Measurements from ENCODE around the gene SEBOX.

The SEBOX gene

GRCh38 chr17:28348979-28349378 lies 16.0 kb downstream of the SEBOX start:
- Histone ChIP-seq H3K4me2 (ENCODE audit: low read length) (no peak overlapping the region), H3K9me2 (ENCODE audit: low read depth, low read length) (no peaks in the 10 kb centered on the region), H3K27ac (ENCODE audit: low read depth, low read length, poor library complexity, severe bottlenecking) (no peak overlapping the region), H3K27me3 (ENCODE audit: insufficient read depth, low read length) (no peaks in the 10 kb centered on the region), H4K20me1 (ENCODE audit: insufficient read depth, low read length) (no peaks in the 10 kb centered on the region), H3F3A (ENCODE audit: insufficient read depth, low read length) (no peaks in the 10 kb centered on the region), H3K36me3 (ENCODE audit: insufficient read depth, low read length) (peaks cover 97% of the 10 kb centered on the region), H3K4me3 (ENCODE audit: low read depth, low read length, poor library complexity, severe bottlenecking) (no peak overlapping the region), H3K9me3 (ENCODE audit: low read length) (no peaks in the 10 kb centered on the region), H3K79me2 (ENCODE audit: insufficient read depth, low read length) (no peaks in the 10 kb centered on the region), H3K9ac (ENCODE audit: low read length) (no peak overlapping the region), H2AFZ (ENCODE audit: low read length) (no peak overlapping the region), H3K4me1 (ENCODE audit: insufficient read depth, low read length, severe bottlenecking) (peaks cover 6% of the 10 kb centered on the region)
- no peak for TF ChIP-seq CTCF (IDR thresholded peaks at IDR 0.05; ENCODE audit: low read length)

GRCh38 chr17:28347261-28347891 lies 17.6 kb downstream of the SEBOX start:
- H3K79me2 ChIP-seq (ENCODE audit: insufficient read depth, low read length) = no peaks in the 10 kb centered on the region
- H3K4me3 ChIP-seq (ENCODE audit: low read depth, low read length, poor library complexity, severe bottlenecking) = no peak overlapping the region
- H3K9me3 ChIP-seq (ENCODE audit: low read length) = no peaks in the 10 kb centered on the region
- H3K9me2 ChIP-seq (ENCODE audit: low read depth, low read length) = no peaks in the 10 kb centered on the region
- peaks cover 87% of the 10 kb centered on the region for H3K36me3 ChIP-seq (ENCODE audit: insufficient read depth, low read length)
- no peaks in the 10 kb centered on the region for H4K20me1 ChIP-seq (ENCODE audit: insufficient read depth, low read length)
- H3F3A ChIP-seq (ENCODE audit: insufficient read depth, low read length) = no peaks in the 10 kb centered on the region
- no peak overlapping the region for H3K4me2 ChIP-seq (ENCODE audit: low read length)
- H3K27ac ChIP-seq (ENCODE audit: low read depth, low read length, poor library complexity, severe bottlenecking) = no peak overlapping the region
- TF ChIP-seq CTCF (IDR thresholded peaks at IDR 0.05; ENCODE audit: low read length) (no peak; the same call in 1 of the 2 replicates), EZH2 (IDR thresholded peaks at IDR 0.05; ENCODE audit: borderline replicate concordance, low read length) (no peak)
- H2AFZ ChIP-seq (ENCODE audit: low read length) = no peak overlapping the region
- peaks cover 12% of the 10 kb centered on the region for H3K4me1 ChIP-seq (ENCODE audit: insufficient read depth, low read length, severe bottlenecking)
- H3K27me3 ChIP-seq (ENCODE audit: insufficient read depth, low read length) = no peaks in the 10 kb centered on the region
- no peak overlapping the region for H3K9ac ChIP-seq (ENCODE audit: low read length)

GRCh38 chr17:28346746-28347246 lies 18.2 kb downstream of the SEBOX start:
- TF ChIP-seq EZH2 (IDR thresholded peaks at IDR 0.05; ENCODE audit: borderline replicate concordance, low read length) (no peak), CTCF (IDR thresholded peaks at IDR 0.05; ENCODE audit: low read length) (peak; percentile 24; the same call in 1 of the 2 replicates)
- H4K20me1 ChIP-seq (ENCODE audit: insufficient read depth, low read length) = no peaks in the 10 kb centered on the region
- no peaks in the 10 kb centered on the region for H3F3A ChIP-seq (ENCODE audit: insufficient read depth, low read length)
- H3K4me1 ChIP-seq (ENCODE audit: insufficient read depth, low read length, severe bottlenecking) = peaks cover 12% of the 10 kb centered on the region
- no peaks in the 10 kb centered on the region for H3K9me3 ChIP-seq (ENCODE audit: low read length)
- no peak overlapping the region for H3K27ac ChIP-seq (ENCODE audit: low read depth, low read length, poor library complexity, severe bottlenecking)
- no peak overlapping the region for H2AFZ ChIP-seq (ENCODE audit: low read length)
- no peaks in the 10 kb centered on the region for H3K9me2 ChIP-seq (ENCODE audit: low read depth, low read length)
- H3K4me2 ChIP-seq (ENCODE audit: low read length) = no peak overlapping the region
- no peaks in the 10 kb centered on the region for H3K27me3 ChIP-seq (ENCODE audit: insufficient read depth, low read length)
- no peaks in the 10 kb centered on the region for H3K79me2 ChIP-seq (ENCODE audit: insufficient read depth, low read length)
- H3K4me3 ChIP-seq (ENCODE audit: low read depth, low read length, poor library complexity, severe bottlenecking) = no peak overlapping the region
- H3K9ac ChIP-seq (ENCODE audit: low read length) = no peak overlapping the region
- peaks cover 87% of the 10 kb centered on the region for H3K36me3 ChIP-seq (ENCODE audit: insufficient read depth, low read length)
